HL-60 (cell line): ENCODE measurements around the gene TMED6.

Experiments
- DNase-seq, 2 experiments: peaks; one replicate each; pipeline ENCODE4 v3.0.0-alpha.2; 2010 to 2020; ENCODE audit warnings: low read depth in 1 of 2, low spot score in 1 of 2
- H3K27ac ChIP-seq: fragments of 250-450 bp; sonication (Bioruptor Pico); replicated peaks from 2 replicates; pipeline ENCODE4 v1.5.1; 2020; ENCODE audit warnings: mild to moderate bottlenecking, moderate library complexity
- H3K27me3 ChIP-seq: fragments of 250-450 bp; sonication (Bioruptor Pico); 2 replicates; pipeline ENCODE4 v1.5.1; 2021; ENCODE audit warnings: mild to moderate bottlenecking, moderate library complexity; ENCODE audit not compliant: insufficient read depth, poor library complexity, severe bottlenecking
- H3K4me3 ChIP-seq: replicated peaks from 2 replicates; pipeline ENCODE4 v1.5.1; 2011; ENCODE audit warnings: mild to moderate bottlenecking, control low read depth, low read length; ENCODE audit not compliant: insufficient read depth
- GABPA ChIP-seq: IDR thresholded peaks from 2 replicates; pipeline ENCODE4 v1.6.1; 2012; ENCODE audit warnings: low read depth
- POLR2AphosphoS5 ChIP-seq: IDR thresholded peaks from 2 replicates; pipeline ENCODE4 v1.6.1; 2012; ENCODE audit warnings: low read depth
- SPI1 ChIP-seq: IDR thresholded peaks from 2 replicates; pipeline ENCODE4 v1.6.1; 2012; ENCODE audit warnings: low read depth, mild to moderate bottlenecking, borderline replicate concordance
- TF ChIP-seq, protein P1 (sequence below): IDR thresholded peaks from one replicate; pipeline ENCODE4 v1.5.1; 2011; ENCODE audit warnings: low read length, control low read depth, inconsistent platforms; ENCODE audit not compliant: insufficient read depth
- TF ChIP-seq, protein P2 (sequence below): IDR thresholded peaks from 2 replicates; pipeline ENCODE4 v1.6.1; 2012; ENCODE audit warnings: low read depth; ENCODE audit not compliant: insufficient replicate concordance

TMED6 gene

DNA sequence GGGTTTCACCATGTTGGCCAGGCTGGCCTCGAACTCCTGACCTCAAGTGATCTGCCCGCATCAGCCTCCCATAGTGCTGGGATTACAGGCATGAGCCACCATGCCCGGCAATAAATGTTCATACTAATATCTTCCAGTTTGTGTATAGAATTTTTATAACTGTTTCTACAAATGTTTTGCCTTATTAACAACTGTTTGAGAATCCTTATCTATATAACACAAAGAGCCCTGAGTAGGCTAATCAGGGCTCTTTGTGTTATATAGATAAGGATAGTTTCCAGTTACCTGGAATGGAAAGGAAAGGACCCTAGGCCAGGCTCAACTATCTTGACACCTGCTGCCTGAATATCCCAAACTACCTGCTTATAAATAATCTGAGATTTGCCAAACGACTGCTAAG, 17.3 kb upstream of the TMED6 start:
- Histone ChIP-seq H3K27ac (no peak overlapping the region), H3K4me3 (no peak overlapping the region), H3K27me3 (no peaks in the 10 kb centered on the region)
- no peak for DNase-seq
- TF ChIP-seq GABPA (no peak), POLR2AphosphoS5 (no peak)

DNA sequence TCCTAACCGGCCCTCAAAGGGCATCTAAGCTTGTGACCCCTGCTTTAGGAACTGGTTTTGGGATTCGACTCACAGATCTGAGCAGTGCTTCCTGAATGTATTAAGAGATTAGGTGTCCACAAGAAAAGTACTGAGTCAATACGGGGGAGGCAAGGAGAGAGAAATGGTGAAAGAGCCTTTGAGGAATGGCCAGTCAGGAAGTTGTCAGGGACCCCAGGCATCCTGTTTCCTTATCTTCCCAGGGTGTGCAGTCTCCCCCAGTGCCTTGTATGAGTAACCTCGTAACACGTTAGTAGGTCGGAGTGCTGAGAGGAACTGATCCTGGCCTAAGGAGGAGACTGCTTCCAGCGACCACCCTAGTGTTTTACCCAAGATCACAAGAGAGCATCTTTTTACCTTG, 16.4 kb upstream of the TMED6 start:
- no peaks in the 10 kb centered on the region for H3K27me3 ChIP-seq
- DNase-seq = no peak

DNA sequence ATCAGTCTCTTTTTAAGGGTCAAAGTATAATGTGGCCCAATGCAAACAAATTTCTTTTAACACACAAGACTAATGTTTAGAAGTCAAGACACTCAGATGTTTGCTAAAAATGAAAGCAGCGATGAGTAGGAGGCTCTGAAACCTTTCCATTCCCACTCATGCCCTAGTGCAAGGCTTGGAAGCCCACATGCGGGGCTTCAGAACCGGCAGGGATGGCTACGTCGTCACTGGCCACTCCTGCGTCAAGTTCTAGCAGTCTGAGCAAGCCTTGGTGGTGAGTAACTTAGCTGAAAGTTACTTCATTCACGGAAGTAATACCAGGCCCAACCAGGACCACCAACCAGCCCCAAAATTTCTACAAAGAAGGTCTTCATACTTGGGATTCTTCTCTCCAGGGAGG, 14.8 kb upstream of the TMED6 start:
- no peak for DNase-seq
- Histone ChIP-seq H3K4me3 (no peak overlapping the region), H3K27ac (no peak overlapping the region), H3K27me3 (no peaks in the 10 kb centered on the region)
- TF ChIP-seq, protein P1, sequence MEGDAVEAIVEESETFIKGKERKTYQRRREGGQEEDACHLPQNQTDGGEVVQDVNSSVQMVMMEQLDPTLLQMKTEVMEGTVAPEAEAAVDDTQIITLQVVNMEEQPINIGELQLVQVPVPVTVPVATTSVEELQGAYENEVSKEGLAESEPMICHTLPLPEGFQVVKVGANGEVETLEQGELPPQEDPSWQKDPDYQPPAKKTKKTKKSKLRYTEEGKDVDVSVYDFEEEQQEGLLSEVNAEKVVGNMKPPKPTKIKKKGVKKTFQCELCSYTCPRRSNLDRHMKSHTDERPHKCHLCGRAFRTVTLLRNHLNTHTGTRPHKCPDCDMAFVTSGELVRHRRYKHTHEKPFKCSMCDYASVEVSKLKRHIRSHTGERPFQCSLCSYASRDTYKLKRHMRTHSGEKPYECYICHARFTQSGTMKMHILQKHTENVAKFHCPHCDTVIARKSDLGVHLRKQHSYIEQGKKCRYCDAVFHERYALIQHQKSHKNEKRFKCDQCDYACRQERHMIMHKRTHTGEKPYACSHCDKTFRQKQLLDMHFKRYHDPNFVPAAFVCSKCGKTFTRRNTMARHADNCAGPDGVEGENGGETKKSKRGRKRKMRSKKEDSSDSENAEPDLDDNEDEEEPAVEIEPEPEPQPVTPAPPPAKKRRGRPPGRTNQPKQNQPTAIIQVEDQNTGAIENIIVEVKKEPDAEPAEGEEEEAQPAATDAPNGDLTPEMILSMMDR = no peak
- TF ChIP-seq SPI1 = no peak
- TF ChIP-seq POLR2AphosphoS5 = no peak
- TF ChIP-seq, protein P2, sequence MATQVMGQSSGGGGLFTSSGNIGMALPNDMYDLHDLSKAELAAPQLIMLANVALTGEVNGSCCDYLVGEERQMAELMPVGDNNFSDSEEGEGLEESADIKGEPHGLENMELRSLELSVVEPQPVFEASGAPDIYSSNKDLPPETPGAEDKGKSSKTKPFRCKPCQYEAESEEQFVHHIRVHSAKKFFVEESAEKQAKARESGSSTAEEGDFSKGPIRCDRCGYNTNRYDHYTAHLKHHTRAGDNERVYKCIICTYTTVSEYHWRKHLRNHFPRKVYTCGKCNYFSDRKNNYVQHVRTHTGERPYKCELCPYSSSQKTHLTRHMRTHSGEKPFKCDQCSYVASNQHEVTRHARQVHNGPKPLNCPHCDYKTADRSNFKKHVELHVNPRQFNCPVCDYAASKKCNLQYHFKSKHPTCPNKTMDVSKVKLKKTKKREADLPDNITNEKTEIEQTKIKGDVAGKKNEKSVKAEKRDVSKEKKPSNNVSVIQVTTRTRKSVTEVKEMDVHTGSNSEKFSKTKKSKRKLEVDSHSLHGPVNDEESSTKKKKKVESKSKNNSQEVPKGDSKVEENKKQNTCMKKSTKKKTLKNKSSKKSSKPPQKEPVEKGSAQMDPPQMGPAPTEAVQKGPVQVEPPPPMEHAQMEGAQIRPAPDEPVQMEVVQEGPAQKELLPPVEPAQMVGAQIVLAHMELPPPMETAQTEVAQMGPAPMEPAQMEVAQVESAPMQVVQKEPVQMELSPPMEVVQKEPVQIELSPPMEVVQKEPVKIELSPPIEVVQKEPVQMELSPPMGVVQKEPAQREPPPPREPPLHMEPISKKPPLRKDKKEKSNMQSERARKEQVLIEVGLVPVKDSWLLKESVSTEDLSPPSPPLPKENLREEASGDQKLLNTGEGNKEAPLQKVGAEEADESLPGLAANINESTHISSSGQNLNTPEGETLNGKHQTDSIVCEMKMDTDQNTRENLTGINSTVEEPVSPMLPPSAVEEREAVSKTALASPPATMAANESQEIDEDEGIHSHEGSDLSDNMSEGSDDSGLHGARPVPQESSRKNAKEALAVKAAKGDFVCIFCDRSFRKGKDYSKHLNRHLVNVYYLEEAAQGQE = no peak
- TF ChIP-seq GABPA = no peak

More for the DNA sequence above, 16.4 kb upstream of the TMED6 start:
- TF ChIP-seq POLR2AphosphoS5 = no peak
- TF ChIP-seq GABPA = no peak
- TF ChIP-seq, protein P2 = no peak
- no peak for TF ChIP-seq SPI1
- TF ChIP-seq, protein P1 = no peak
- no peak overlapping the region for H3K27ac ChIP-seq
- no peak overlapping the region for H3K4me3 ChIP-seq

DNA sequence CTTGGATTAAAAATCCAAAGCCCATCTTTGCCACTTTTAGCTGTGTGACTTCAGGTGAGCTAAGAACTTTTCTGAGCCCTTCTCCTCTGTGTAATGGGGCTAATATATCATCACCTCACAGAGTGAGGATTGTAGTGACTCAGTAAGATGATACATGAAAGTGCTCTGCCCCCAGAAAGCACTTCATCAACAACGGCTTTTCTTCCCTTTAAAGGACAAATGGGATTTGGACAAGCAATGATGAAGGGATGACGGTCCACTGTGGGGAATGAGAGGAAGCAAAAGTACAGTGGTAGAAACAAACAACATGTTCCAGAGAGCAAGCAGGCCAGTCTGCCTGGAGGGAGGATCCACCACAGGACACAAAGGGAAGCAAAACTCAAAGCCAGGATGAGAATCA, 14.3 kb upstream of the TMED6 start:
- H3K27ac ChIP-seq = no peak overlapping the region
- TF ChIP-seq POLR2AphosphoS5 (no peak), SPI1 (no peak), GABPA (no peak)
- TF ChIP-seq, protein P1 = no peak
- TF ChIP-seq, protein P2 = no peak
- no peaks in the 10 kb centered on the region for H3K27me3 ChIP-seq
- DNase-seq = no peak
- no peak overlapping the region for H3K4me3 ChIP-seq
